Activated T-cell treated with anti-CD3 and anti-CD28 coated beads, Interleukin-2, amount 50 U/mL, for 1 hour (primary cell): ENCODE measurements around the gene LAMA1.
"Not testable (repeated sequence)": the region's sequence is repeated elsewhere in the genome, so short reads cannot be mapped to it uniquely, and the experiment has no call there.

Source experiments
- DNase-seq: peaks from one replicate; pipeline ENCODE4 v3.0.0-alpha.2; 2020

LAMA1 gene

GRCh38 chr18:6941996-6942395, 175.6 kb downstream of the LAMA1 start:
- no peak for DNase-seq

- no peak for DNase-seq
These were observed 177.1 kb downstream of the LAMA1 start for GRCh38 chr18:6940451-6940850.

DNA sequence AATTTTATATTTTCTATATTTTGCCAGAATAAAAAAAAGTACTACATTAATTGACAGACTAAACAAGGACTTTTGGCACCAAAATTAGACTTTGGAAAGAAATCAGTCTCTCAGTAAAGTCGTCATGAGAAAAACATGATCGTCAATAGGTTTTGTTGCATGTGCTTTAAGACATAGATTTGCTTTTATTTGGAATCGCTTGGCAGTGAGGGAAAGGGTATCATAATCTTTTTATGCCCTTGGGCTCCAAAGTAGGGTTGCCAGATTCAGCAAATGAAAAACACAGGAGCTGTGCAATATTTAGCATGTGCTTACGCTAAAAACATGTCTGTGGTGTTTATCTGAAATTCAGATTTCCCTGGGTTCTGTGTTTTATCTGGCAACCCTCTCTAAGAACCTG, 177.6 kb downstream of the LAMA1 start:
- no peak for DNase-seq

DNA sequence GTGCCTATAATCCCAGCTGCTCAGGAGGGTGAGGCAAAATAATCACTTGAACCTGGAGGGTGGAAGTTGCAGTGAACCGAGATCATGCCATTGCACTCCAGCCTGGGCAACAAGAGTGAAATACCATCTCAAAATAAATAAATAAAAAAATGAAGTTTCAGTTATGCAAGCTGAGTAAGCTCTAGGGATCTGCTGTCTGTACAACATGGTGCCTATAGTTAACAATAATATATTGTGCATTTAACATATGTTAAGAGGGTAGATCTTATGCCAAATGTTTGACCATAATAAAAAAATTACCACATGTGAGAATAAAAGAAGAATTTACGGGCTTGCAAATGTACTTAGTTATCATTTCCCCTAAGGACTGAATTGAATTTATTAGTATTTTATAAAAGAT, 179.2 kb downstream of the LAMA1 start:
- DNase-seq: not testable (repeated sequence)

DNA sequence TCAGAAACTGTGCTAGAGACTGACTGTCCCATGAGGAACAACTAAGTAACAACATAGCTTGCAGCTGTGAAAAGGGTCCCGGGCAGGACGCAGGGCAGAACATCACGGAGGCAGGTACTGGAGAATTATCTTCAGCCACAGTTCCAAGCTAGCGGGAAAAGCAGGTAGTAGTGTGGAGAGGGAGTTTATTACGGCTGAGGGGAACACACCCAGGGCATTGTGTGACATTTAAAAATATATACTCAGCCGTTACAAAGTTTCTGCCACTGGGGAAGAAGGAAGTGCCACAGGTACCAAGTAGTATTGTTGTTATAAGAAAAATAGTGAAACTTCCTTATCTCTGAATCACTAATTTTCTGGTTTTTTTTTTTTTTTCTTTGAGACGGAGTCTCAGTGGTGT, 179.6 kb downstream of the LAMA1 start:
- no peak for DNase-seq

GRCh38 chr18:6934859-6935258, 182.7 kb downstream of the LAMA1 start:
- DNase-seq: no peak

DNA sequence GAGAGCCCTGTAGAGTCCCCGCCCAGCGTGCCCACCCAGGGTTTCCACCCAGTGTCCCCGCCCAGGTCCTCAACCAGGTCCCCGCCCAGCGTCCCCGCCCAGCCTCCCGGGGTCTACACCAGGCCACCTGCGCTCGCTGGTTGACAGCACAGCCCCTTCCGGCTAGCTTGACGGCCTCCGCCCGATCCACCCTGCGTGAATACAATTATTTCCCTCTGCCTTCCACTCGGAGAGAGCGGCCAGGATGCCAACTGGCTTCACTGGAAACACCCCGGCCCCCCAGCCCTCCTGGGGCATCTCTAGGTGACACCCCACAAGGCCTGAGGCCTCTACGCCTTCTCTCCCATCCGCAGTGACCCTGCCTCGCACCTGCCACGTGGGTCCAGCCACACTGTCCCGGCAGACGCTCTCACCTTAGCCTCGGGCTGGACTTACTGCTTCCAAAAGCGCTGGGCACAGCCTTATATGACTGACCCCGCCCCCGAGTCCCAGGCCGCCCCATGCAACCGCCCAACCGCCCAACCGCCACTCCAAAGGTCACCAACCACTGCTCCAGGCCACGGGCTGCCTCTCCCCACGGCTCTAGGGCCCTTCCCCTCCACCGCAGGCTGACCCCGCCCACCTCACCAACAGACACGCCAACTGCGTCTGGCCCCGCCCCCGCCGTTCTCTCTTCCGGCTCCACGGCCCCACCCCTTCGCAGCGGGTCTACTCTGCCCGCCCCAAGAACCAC, 188.1 kb downstream of the LAMA1 start:
- no peak for DNase-seq

- DNase-seq: no peak
These were observed 189.2 kb downstream of the LAMA1 start for GRCh38 chr18:6928359-6928758.

- no peak for DNase-seq
These were observed 190.4 kb downstream of the LAMA1 start for GRCh38 chr18:6927153-6927552.

GRCh38 chr18:6923220-6923619, 194.4 kb downstream of the LAMA1 start:
- DNase-seq: no peak

DNA sequence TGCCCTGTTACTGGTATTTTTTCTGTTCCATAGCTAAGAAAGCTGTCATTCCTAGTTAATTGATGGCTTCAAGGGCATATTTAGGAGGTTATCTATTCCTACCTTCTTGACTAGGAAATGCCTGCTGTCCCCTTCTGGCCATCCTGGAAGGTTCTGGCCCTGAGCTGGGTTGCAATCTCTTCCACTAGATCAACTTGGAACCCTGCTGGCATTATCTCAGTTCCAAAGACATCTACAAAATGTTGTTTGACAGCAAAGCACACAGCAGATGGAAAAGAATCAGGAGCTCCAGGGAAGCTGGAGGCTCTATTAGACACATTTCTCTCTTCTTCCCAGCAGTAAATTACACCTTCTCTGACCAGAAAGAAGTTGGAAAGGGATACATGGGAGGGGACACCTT, 196.0 kb downstream of the LAMA1 start:
- DNase-seq: no peak

GRCh38 chr18:6920099-6920955, 197.3 kb downstream of the LAMA1 start:
- no peak for DNase-seq

DNA sequence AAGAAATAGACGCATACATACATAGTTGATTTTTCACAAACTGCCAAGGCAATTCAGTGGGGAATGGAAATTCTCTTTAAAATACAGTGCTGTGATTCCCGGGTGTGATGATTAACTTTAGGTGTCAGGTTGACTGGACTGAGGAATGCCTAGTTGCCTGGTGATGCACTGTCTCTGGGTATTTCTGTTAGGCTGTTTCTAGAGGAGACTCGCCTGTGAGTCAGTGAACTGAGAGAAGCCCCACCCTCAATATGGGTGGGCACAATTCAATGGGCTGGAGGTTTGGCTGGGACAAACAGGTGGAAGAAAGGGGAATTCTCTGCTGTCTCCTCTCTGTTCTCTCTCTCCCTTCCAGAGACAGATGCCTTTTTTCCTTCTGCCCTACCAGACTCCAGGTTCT, 200.5 kb downstream of the LAMA1 start:
- no peak for DNase-seq

DNA sequence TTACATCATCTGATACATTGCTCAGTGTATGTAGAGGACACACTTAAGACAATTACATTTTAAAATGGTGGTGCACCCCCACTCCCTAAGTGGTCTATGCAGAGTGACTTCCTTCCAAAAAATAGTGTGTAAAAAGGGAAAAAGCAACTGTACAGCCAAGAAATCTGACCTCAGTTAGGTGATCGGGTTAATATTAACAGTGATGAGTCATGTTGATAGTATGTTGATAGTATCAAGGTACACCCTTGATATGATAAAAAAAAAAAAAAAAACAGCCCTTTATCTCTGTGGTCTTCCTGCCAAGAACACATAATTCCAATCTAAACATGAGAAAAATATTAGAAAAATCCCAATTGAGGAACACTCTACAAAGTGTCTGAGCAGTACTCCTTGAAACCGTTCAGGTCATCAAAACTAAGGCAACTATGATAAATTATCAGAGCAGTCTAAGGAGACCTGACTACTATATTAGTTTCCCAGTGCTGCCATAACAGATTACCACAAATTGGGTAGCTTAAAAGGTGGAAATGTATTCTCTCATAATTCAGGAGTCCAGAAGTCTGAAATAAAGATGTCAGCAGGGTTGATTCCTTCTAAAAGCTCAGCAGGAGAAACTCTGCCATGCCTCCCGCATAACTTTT, 216.2 kb downstream of the LAMA1 start:
- no peak for DNase-seq

GRCh38 chr18:6891788-6892187, 225.8 kb downstream of the LAMA1 start:
- DNase-seq: no peak
